ENCODE results near the gene RALGPS2.
"Not testable (repeated sequence)": the region's sequence is repeated elsewhere in the genome, so short reads cannot be mapped to it uniquely, and the experiment has no call there.

RALGPS2 gene

DNA sequence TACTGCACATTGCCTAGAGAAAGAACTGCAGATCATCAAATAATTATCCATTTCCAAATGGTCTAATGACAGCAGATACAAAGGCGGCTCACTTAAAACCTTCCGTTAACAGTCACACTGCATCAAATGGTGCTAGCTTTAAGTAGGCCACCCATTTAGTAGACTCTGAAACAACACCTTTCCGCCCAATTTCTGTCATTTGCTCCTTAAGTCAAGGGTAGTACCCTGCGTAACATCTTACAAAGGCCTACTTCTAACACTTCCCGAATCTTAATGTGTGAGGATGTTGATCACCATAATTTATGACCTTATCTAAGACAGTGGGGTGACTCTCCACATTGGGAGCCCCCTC, 692 bp upstream of the RALGPS2 start:
- no peak for DNase-seq (ENCODE audit: low spot score)

DNA sequence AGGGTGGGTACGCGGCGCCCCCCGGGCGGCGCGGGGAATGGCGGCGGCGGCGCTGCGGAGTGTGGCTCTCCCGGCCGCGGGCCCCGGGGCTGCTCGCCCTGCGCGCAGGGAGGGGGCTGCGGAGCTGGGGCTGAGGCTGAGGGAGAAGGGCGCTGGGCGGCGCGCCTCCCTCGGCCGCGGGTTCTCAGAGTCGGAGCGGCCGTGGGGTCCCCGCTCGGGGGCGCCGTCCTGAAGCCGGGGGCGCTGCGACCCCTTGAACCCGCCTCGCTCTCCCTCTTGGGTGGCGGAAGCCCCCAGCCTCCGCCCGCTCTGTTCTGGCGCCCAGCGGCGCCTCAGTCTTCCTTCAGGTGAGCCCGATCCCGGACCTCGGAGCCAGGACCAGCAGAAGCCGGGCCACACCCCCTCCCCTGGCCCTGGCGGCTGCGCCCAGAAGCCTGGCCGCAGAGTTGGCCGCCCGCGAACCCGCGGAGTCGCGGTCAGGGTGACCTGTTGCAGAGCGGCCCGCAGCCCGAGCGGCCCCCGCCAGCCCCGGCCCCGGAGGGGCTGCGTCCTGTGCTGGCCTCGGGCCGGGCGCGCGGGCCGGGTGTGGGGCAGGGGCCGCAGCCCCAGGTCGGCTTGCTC, 532 bp downstream of the RALGPS2 start:
- DNase-seq (ENCODE audit: low spot score): no peak

GRCh38 chr1:178726087-178726517, 1.1 kb downstream of the RALGPS2 start:
- DNase-seq (ENCODE audit: low spot score): peak; percentile 62

- DNase-seq (ENCODE audit: low spot score): no peak
Measured at GRCh38 chr1:178726545-178726944, 1.5 kb downstream of the RALGPS2 start.

GRCh38 chr1:178727014-178727895, 2.2 kb downstream of the RALGPS2 start:
- DNase-seq (ENCODE audit: low spot score): no peak

DNA sequence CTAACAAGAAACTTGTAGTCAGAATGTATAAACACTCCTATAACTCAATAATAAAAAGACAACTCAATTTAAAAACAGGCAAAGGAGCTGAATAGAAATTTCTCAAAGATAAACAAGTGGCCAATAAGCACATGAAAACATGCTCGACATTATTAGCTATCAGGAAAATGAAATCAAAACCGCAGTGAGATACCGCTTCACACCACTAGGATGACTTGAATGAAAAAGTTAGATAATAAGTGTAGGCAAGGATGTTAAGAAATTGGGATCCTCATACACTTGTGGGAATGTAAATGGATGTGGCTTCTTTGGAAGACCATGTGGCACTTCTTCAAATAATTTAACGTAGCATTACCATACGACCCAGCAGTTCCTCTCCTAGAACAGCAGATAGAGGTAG, 8.9 kb downstream of the RALGPS2 start:
- DNase-seq (ENCODE audit: low spot score): no peak

GRCh38 chr1:178738780-178739179, 13.7 kb downstream of the RALGPS2 start:
- no peak for DNase-seq (ENCODE audit: low spot score)

DNA sequence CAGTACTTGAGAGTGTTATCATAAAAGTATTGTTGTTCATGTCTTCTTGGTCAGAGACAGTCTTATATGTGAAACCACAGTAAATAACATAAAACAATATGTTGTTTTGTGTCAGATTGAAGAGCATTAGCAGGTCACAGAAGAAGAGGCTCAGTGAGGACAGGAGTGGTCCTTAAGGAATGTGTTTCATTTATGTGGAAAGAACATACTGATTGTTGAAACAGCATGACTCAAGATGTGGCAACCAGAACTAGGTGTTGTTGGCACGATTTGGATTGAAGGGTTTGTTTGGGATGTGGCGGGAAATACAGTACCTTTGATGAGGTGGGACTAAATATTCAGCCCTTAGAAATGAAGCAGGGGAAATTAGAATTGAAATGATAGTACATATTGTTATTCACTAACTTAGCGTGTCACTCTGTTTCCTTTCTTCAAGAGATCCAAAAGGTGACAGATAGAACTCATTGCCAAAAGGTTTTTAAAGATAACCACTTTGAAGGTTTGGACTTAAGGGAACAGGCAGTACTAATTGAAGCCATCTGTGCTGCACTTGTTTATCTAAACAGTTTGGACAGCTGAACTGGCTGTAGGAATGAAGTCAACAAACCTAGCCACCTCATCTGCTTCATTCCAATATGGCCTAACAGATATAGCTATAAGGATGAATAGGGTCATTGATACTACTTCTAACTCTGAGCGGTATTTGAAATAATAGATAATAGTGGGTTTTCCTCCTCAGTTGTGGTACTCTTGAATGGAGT, 14.4 kb downstream of the RALGPS2 start:
- no peak for DNase-seq (ENCODE audit: low spot score)

- no peak for DNase-seq (ENCODE audit: low spot score)
Measured at GRCh38 chr1:178740491-178740890, 15.4 kb downstream of the RALGPS2 start.

DNA sequence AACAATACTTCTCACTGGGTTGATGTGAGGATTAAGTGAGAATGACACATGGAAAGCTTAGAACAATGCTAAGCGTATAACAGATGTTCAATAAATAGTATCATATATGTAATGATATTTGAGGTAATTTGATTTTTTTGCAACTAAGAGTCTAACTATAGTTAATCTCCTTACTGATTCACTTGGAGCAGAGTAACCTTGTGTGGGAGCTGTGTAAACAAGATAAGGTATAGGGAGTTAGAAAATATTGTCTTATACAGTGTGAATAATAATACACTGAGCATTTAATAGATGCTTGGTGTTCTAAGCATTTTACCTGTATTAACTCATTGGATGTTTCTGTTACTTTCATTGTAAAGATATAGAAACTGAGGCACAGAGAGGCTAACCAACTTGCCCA, 15.9 kb downstream of the RALGPS2 start:
- no peak for DNase-seq (ENCODE audit: low spot score)

DNA sequence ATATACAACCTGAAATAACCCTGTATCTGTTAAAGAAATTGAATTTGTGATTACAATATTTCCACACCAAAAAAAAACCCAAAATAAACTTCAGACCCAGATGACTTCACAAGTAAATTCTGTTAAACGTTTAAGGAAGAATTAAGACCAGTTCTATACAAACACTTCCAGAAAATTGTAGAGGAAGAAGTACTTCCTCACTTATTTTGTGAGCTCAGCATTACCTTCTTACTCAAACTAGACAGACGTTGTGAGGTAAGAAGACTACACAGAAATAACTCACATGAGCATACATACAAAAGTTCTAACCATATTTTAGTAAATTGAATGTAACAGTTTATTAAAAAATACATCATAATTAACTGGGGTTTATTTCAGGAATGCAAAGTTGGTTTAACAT, 18.8 kb downstream of the RALGPS2 start:
- DNase-seq (ENCODE audit: low spot score): no peak

GRCh38 chr1:178745260-178745659, 20.2 kb downstream of the RALGPS2 start:
- no peak for DNase-seq (ENCODE audit: low spot score)

GRCh38 chr1:178746345-178746744, 21.3 kb downstream of the RALGPS2 start:
- DNase-seq (ENCODE audit: low spot score): no peak

DNA sequence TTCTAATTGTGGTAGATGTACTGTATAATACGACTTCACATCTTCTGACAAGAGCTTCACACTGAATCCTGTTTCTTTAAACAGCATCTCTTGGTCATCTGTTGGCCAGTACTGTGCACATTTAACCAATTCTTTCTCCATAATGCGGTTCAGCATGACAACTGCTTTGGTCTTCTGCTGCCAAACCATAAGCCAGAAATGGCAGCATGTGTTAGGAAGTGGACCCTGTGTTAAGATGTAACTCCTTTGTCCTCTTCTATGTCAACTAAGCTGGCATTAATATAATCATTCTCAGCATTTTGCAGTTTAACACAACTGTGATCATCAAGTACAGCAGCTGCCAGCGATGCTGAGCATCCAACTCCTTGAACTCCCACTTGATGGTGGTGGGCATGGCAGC, 22.3 kb downstream of the RALGPS2 start:
- not testable (repeated sequence) for DNase-seq (ENCODE audit: low spot score)

- DNase-seq (ENCODE audit: low spot score): no peak
Measured at GRCh38 chr1:178749581-178750166, 24.6 kb downstream of the RALGPS2 start.

DNA sequence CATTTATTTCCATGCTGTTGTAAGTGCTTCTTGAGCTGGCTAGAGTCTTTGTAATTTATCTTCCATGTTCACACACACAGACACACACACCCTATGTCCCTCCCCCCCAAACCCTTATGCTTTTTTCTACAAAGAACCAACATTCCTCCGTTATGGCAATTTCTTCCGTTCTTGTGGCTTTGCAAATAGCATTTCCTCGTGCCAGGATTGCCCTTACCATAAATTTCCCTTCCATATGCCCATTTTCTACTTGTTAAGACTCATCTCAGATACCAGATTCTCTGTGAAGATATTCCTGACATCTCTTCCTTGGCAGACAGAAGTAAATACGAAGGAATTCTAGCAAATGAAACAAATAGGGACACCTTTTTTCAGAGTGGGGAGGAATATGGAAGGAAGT, 26.0 kb downstream of the RALGPS2 start:
- DNase-seq (ENCODE audit: low spot score): no peak

- no peak for DNase-seq (ENCODE audit: low spot score)
Measured at GRCh38 chr1:178752891-178753290, 27.8 kb downstream of the RALGPS2 start.

GRCh38 chr1:178754655-178755256, 29.7 kb downstream of the RALGPS2 start:
- DNase-seq (ENCODE audit: low spot score): not testable (repeated sequence)

DNA sequence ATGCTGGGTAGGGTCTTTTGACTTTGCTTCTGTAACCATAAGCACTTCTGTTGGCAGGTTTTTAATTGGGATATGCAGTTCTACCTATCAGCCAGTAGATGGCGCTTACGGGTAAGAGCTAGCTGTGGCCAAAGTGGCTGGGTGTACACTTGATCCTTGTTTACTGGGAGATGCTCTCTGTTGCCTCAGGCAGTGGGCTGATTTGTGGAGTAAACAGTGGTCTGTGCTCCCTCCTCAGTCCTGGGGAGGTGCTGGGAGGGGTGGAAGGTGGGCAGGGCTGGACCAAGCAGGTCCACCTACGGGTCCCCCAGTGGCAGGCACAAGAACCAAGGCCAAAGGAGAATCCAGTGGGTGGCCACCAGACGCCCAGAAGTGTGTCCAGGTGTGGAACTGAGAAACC, 43.4 kb downstream of the RALGPS2 start:
- DNase-seq (ENCODE audit: low spot score): peak; percentile 33

- DNase-seq (ENCODE audit: low spot score): no peak
Measured at GRCh38 chr1:178772952-178773351, 47.9 kb downstream of the RALGPS2 start.

- DNase-seq (ENCODE audit: low spot score): peak; percentile 23
Measured at GRCh38 chr1:178774263-178774662, 49.2 kb downstream of the RALGPS2 start.

DNA sequence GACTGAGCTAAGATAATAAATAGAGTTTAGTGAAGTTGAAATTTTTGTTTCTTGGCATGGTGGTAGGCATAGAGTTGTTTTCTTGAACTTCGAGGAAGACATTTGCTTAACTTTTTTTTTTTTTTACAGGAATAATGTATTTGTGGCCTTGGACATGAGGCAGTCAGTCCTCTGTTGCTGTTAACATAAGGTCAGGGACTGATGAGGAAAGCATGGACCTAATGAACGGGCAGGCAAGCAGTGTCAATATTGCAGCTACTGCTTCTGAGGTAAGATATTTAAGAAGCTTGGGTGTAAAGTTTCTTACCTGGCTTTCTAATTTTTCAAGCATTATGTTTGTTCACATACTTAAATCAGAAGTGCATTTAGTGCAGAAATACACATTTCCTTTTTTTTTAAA, 51.5 kb downstream of the RALGPS2 start:
- no peak for DNase-seq (ENCODE audit: low spot score)

Measured in CD4-positive, alpha-beta T cell treated with Interleukin-15 for 4 hours (primary cell).